Spleen (tissue), 7 donors: ENCODE measurements around the gene RFC2.

Experiments used
- POLR2A ChIP-seq, 3 donors: fragments of 450-650 bp; IDR thresholded peaks; one replicate each; pipeline ENCODE4 v1.5.1; 2017; ENCODE audit warnings: antibody characterized with exemption in 3 of 3, mild to moderate bottlenecking in 1 of 3
- POLR2AphosphoS5 ChIP-seq, 3 donors: sonication (generic); formaldehyde crosslinking; IDR thresholded peaks; one replicate each; pipeline ENCODE4 v1.5.1; 2017; ENCODE audit warnings: antibody characterized with exemption in 3 of 3
- TF ChIP-seq, protein P1 (sequence below), 11 experiments: fragments of 200-600 bp in 7 of 11; fragments of 450-650 bp in 4 of 11; sonication (generic) in 4 of 11; IDR thresholded peaks in 8 of 11; conservative IDR thresholded peaks in 3 of 11; 1 replicate in 7 of 11; 2 replicates in 4 of 11; pipeline versions ENCODE4 v1.4.0 to v1.8.0; 2016 to 2021; ENCODE audit warnings: antibody characterized with exemption in 11 of 11, inconsistent platforms in 4 of 11, mild to moderate bottlenecking in 1 of 11
- donor health status: DM: no; HTN: no; CAD: no; lungs with moderate emphysema.
- donor health status: DM: no; HTN: no; CAD: no.
- donor health status: DM: no; HTN: no; CAD: no.

DNA sequence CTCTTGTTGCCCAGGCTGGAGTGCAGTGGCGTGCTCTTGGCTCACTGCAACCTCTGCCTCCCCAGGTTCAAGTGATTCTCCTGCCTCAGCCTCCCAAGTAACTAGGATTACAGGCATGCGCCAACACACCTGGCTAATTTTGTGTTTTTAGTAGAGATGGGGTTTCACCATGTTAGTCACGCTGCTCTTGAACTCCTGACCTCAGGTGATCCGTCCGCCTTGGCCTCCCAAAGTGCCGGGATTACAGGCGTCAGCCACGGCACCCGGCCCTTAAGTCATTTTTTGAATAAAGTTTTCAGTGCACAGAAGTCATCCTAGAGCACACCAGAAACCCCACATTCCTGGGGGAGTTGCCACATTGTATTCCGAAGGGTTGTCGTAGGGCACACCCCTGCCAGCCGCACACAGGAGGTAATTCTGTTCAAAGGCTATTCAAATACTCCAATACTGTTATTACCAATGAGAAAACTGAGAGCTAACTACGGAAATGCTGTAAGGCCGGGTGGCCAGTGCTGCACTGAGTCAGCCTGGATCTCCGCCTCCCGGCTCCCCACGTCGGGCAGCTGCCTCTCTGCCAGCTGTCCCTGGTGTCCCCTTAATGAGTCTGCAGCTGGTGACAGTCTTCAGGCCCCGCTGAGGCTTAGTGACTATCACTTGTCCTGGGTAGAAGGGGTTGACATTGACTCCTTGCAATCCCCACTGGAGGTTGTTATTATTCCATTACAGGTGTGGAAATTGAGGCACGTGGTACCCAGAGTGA lies 8.6 kb upstream of the RFC2 start:
- TF ChIP-seq, protein P1, sequence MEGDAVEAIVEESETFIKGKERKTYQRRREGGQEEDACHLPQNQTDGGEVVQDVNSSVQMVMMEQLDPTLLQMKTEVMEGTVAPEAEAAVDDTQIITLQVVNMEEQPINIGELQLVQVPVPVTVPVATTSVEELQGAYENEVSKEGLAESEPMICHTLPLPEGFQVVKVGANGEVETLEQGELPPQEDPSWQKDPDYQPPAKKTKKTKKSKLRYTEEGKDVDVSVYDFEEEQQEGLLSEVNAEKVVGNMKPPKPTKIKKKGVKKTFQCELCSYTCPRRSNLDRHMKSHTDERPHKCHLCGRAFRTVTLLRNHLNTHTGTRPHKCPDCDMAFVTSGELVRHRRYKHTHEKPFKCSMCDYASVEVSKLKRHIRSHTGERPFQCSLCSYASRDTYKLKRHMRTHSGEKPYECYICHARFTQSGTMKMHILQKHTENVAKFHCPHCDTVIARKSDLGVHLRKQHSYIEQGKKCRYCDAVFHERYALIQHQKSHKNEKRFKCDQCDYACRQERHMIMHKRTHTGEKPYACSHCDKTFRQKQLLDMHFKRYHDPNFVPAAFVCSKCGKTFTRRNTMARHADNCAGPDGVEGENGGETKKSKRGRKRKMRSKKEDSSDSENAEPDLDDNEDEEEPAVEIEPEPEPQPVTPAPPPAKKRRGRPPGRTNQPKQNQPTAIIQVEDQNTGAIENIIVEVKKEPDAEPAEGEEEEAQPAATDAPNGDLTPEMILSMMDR (IDR thresholded peaks at IDR 0.05 in 8 of 11, conservative IDR thresholded peaks at IDR 0.05 in 3 of 11): no peak
- no peak for TF ChIP-seq POLR2AphosphoS5 (IDR thresholded peaks at IDR 0.05)
- no peak for TF ChIP-seq POLR2A (IDR thresholded peaks at IDR 0.05)
